ENCODE results near the gene NCKAP5.

DNA sequence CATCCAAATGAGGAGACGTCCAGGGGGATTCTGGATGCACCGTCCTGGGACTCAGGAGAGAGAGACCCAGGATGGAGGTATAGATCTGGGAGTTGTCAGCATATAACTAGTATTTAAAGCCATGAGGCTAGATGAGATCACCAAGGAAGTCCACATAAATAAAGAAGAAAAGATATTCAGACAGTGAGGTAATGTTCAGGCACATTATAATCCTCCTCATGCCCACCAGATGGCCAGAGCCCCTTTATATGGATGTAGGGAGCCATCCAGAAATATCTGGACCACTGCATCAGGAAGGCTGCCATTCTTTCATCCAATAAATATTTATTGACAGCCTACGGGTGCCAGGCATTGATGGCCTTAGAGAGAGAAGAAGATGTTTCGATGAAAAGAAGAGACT, 21.2 kb upstream of the NCKAP5 start:
- TF ChIP-seq, protein P1, sequence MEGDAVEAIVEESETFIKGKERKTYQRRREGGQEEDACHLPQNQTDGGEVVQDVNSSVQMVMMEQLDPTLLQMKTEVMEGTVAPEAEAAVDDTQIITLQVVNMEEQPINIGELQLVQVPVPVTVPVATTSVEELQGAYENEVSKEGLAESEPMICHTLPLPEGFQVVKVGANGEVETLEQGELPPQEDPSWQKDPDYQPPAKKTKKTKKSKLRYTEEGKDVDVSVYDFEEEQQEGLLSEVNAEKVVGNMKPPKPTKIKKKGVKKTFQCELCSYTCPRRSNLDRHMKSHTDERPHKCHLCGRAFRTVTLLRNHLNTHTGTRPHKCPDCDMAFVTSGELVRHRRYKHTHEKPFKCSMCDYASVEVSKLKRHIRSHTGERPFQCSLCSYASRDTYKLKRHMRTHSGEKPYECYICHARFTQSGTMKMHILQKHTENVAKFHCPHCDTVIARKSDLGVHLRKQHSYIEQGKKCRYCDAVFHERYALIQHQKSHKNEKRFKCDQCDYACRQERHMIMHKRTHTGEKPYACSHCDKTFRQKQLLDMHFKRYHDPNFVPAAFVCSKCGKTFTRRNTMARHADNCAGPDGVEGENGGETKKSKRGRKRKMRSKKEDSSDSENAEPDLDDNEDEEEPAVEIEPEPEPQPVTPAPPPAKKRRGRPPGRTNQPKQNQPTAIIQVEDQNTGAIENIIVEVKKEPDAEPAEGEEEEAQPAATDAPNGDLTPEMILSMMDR (IDR thresholded peaks at IDR 0.05) = no peak
- TF ChIP-seq POLR2AphosphoS5 (IDR thresholded peaks at IDR 0.05; ENCODE audit: insufficient read depth in 1 of 2, low read depth in 1 of 2) = no peak

Data from vagina (tissue), 2 donors.